Fibroblast of mammary gland (primary cell): ENCODE data around the gene RPL19.
A peak's percentile ranks its signal among the peaks of the same experiment; 100 is the strongest.
"Not testable (repeated sequence)": the region's sequence is repeated elsewhere in the genome, so short reads cannot be mapped to it uniquely, and the experiment has no call there.

ENCODE experiments used
- DNase-seq: peaks from one replicate; pipeline ENCODE4 v3.0.0-alpha.2; 2010; ENCODE audit warnings: low read depth
- H3K4me3 ChIP-seq: 2 replicates; pipeline ENCODE4 v1.5.1; 2011; ENCODE audit warnings: low read depth, mild to moderate bottlenecking, low read length, moderate library complexity; ENCODE audit not compliant: control insufficient read depth
- CTCF ChIP-seq: conservative IDR thresholded peaks from 2 replicates; pipeline ENCODE4 v1.5.1; 2011; ENCODE audit warnings: low read depth, low read length, inconsistent platforms; ENCODE audit not compliant: control insufficient read depth, insufficient read depth

RPL19 gene

GRCh38 chr17:39240631-39241030 is 40.5 kb downstream of the RPL19 start:
- no peak for TF ChIP-seq CTCF
- no peak overlapping the region for H3K4me3 ChIP-seq
- DNase-seq = no peak

- TF ChIP-seq CTCF = no peak
- no peak overlapping the region for H3K4me3 ChIP-seq
- DNase-seq = no peak
Measured at GRCh38 chr17:39243155-39243554, 43.1 kb downstream of the RPL19 start.

DNA sequence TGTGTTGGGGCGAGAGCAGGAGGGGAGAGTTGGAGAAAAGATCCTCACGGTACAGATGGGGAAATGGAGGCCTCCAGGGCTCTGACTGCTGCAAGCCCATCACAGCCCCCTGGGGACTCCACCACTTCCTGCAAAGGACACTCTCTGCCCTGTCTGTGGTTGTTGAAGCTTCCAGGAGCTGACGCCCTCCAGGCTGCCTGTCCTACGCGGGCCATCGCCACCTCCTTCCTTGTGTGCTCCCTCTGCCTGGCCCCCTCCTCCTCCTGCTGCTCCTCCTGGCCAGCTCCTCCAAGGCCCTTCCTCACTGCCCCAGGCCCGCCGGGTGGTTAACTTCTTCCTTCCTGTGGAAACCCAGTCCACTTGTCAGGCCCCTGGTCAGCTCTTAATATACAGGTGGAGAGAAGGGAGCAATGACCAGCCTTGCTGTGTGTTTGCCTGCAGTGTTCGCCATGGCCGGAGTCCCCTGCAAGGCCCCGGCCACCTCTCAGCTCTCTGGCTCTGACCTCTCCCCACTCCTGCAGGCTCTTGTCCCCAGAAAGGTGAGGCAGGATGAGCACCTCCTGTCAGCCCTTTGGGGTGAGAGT is 44.0 kb downstream of the RPL19 start:
- TF ChIP-seq CTCF = no peak
- no peak for DNase-seq

DNA sequence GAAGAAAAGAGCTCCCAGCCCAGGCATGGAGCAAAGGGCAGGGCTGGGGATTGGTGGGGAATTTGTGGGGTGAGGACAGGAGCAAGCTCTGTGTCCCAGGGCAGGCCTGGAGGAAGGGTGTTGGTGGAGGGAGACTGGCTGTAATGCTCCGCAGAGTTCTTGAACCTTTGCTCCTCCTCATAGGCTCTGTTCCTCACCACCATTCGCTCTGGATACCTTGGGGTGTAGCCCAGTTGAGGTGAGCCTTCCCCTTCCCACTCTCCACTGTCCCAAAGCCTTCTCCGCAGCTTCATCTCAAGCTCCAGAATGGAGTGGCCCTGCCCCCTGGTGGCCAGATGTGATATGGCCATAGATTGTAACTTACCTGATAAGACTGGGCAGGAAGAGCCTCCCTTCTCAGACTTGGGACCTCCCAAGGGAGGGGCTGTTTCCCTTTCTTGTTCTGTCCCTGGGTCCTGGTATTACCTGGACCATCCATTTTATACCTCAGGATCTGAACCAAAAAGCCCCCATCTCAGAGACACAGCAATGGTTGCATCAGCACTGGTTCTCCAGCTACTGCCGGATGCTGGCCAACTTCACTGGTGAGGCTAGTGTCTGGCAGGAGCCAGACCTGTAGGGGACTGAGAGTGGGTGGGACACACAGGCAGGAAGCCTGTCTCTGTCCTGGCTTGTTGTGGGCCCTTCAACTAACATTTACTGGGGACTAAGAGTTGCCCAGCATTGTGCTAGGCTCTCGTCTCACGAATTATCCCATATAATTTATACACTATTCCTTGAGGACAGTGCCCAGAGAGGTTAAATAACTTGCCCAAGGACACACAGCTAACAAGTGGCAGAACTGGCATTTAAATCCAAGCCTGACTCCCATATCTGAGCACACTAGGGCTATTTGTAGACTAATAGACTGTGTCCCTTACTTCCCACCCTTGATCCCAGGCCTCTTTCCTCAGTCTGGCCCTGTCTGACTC is 44.8 kb downstream of the RPL19 start:
- DNase-seq = peak; percentile 77
- TF ChIP-seq CTCF = peak; percentile 96

More for the DNA sequence above, 44.0 kb downstream of the RPL19 start:
- H3K4me3 ChIP-seq = no peak overlapping the region

GRCh38 chr17:39246274-39246673 is 46.2 kb downstream of the RPL19 start:
- DNase-seq = no peak
- H3K4me3 ChIP-seq = no peak overlapping the region
- TF ChIP-seq CTCF = peak; percentile 18

More for the DNA sequence above, 44.8 kb downstream of the RPL19 start:
- H3K4me3 ChIP-seq = no peak overlapping the region

DNA sequence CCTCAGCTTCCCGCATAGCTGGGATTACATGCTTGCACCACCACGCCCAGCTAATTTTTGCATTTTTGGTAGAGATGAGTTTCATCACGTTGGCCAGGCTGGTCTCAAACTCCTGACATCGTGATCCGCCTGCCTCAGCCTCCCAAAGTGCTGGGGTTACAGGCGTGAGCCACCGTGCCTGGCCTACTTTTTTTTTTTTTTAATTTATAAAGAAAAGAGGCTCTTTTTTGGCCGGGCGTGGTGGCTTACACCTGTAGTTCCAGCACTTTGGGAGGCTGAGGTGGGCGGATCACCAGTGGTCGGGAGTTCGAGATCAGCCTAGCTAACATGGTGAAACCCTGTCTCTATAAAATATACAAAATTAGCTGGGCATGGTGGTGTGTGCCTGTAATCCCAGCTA is 50.0 kb downstream of the RPL19 start:
- not testable (repeated sequence) for H3K4me3 ChIP-seq, DNase-seq

GRCh38 chr17:39251997-39252396 is 51.9 kb downstream of the RPL19 start:
- TF ChIP-seq CTCF = no peak
- H3K4me3 ChIP-seq = no peak overlapping the region
- no peak for DNase-seq
